WTC11 (cell line): Measurements from ENCODE around the gene SERPING1. TPM values are rescaled to one million over a fixed set of nuclear protein-coding genes. Genes with fewer than 3 reads are reported as not detected.

Source experiments
- ARID4B ChIP-seq: sonication (generic); formaldehyde crosslinking; IDR thresholded peaks from 2 replicates; pipeline ENCODE4 v1.8.0; 2023; ENCODE audit warnings: missing genetic modification reagents, mild to moderate bottlenecking, borderline replicate concordance
- FOXK1 ChIP-seq: sonication (generic); formaldehyde crosslinking; IDR thresholded peaks from 2 replicates; pipeline ENCODE4 v1.8.0; 2022; ENCODE audit warnings: mild to moderate bottlenecking, moderate library complexity, missing genetic modification reagents
- FOXP1 ChIP-seq: sonication (generic); formaldehyde crosslinking; IDR thresholded peaks from 2 replicates; pipeline ENCODE4 v1.8.0; 2022; ENCODE audit warnings: missing genetic modification reagents, mild to moderate bottlenecking, moderate library complexity, borderline replicate concordance
- FOXP4 ChIP-seq: sonication (generic); formaldehyde crosslinking; IDR thresholded peaks from 2 replicates; pipeline ENCODE4 v1.8.0; 2022; ENCODE audit warnings: mild to moderate bottlenecking, missing genetic modification reagents
- HMGA2 ChIP-seq: fragments of 250-450 bp; sonication (Bioruptor Pico); IDR thresholded peaks from 2 replicates; pipeline ENCODE4 v1.4.0; 2021; ENCODE audit warnings: mild to moderate bottlenecking, moderate library complexity
- IRF2 ChIP-seq: sonication (generic); formaldehyde crosslinking; IDR thresholded peaks from 2 replicates; pipeline ENCODE4 v1.8.0; 2022; ENCODE audit warnings: low read depth, missing genetic modification reagents, borderline replicate concordance
- JUN ChIP-seq: sonication (generic); formaldehyde crosslinking; IDR thresholded peaks from 2 replicates; pipeline ENCODE4 v1.8.0; 2023; ENCODE audit warnings: mild to moderate bottlenecking, missing genetic modification reagents
- MXD4 ChIP-seq: fragments of 250-450 bp; sonication (Bioruptor Pico); IDR thresholded peaks from 2 replicates; pipeline ENCODE4 v1.8.0; 2021; ENCODE audit warnings: mild to moderate bottlenecking, moderate library complexity, borderline replicate concordance
- MYBL2 ChIP-seq: sonication (generic); formaldehyde crosslinking; IDR thresholded peaks from 2 replicates; pipeline ENCODE4 v1.8.1; 2023; ENCODE audit warnings: mild to moderate bottlenecking, moderate library complexity, missing genetic modification reagents
- NR3C1 ChIP-seq: sonication (generic); formaldehyde crosslinking; conservative IDR thresholded peaks from 2 replicates; pipeline ENCODE4 v1.8.1; 2023; ENCODE audit warnings: low read depth, mild to moderate bottlenecking, missing genetic modification reagents
- SP1 ChIP-seq: sonication (generic); formaldehyde crosslinking; conservative IDR thresholded peaks from 2 replicates; pipeline ENCODE4 v1.8.1; 2022; ENCODE audit warnings: missing genetic modification reagents
- STAT6 ChIP-seq: sonication (generic); formaldehyde crosslinking; conservative IDR thresholded peaks from 2 replicates; pipeline ENCODE4 v1.8.1; 2023; ENCODE audit warnings: mild to moderate bottlenecking, low read depth, missing genetic modification reagents, moderate library complexity
- TCF7 ChIP-seq: sonication (generic); formaldehyde crosslinking; IDR thresholded peaks from 2 replicates; pipeline ENCODE4 v1.8.0; 2022; ENCODE audit warnings: mild to moderate bottlenecking, low read depth, missing genetic modification reagents, moderate library complexity
- TEAD4 ChIP-seq: sonication (generic); formaldehyde crosslinking; IDR thresholded peaks from 2 replicates; pipeline ENCODE4 v1.8.0; 2022; ENCODE audit warnings: mild to moderate bottlenecking, missing genetic modification reagents
- TP53 ChIP-seq: sonication (generic); formaldehyde crosslinking; IDR thresholded peaks from 2 replicates; pipeline ENCODE4 v1.8.1; 2023; ENCODE audit warnings: mild to moderate bottlenecking, missing genetic modification reagents
- USF1 ChIP-seq: sonication (generic); formaldehyde crosslinking; IDR thresholded peaks from 2 replicates; pipeline ENCODE4 v1.8.0; 2022; ENCODE audit warnings: mild to moderate bottlenecking, missing genetic modification reagents
- ZNF263 ChIP-seq: sonication (generic); formaldehyde crosslinking; IDR thresholded peaks from 2 replicates; pipeline ENCODE4 v1.8.1; 2022; ENCODE audit warnings: low read depth, mild to moderate bottlenecking, moderate library complexity, missing genetic modification reagents
- ZNF416 ChIP-seq: fragments of 250-450 bp; sonication (Bioruptor Pico); IDR thresholded peaks from 2 replicates; pipeline ENCODE4 v1.9.0; 2021; ENCODE audit warnings: mild to moderate bottlenecking, inconsistent platforms
- total RNA-seq: library from RNA; stranded (reverse); gene quantifications from 3 replicates; pipeline ENCODE4 v1.2.3, GENCODE V29; 2021
- TF ChIP-seq, protein P1 (sequence below): fragments of 250-450 bp; sonication (Bioruptor Pico); conservative IDR thresholded peaks from 2 replicates; pipeline ENCODE4 v1.9.0; 2021; ENCODE audit warnings: mild to moderate bottlenecking
- TF ChIP-seq, protein P2 (sequence below): fragments of 250-450 bp; sonication (Bioruptor Pico); IDR thresholded peaks from 2 replicates; pipeline ENCODE4 v1.9.0; 2021; ENCODE audit warnings: moderate library complexity, mild to moderate bottlenecking, inconsistent platforms, borderline replicate concordance

The SERPING1 gene
- total RNA-seq, 1 experiment from 2014 or later: 49.1 TPM

DNA sequence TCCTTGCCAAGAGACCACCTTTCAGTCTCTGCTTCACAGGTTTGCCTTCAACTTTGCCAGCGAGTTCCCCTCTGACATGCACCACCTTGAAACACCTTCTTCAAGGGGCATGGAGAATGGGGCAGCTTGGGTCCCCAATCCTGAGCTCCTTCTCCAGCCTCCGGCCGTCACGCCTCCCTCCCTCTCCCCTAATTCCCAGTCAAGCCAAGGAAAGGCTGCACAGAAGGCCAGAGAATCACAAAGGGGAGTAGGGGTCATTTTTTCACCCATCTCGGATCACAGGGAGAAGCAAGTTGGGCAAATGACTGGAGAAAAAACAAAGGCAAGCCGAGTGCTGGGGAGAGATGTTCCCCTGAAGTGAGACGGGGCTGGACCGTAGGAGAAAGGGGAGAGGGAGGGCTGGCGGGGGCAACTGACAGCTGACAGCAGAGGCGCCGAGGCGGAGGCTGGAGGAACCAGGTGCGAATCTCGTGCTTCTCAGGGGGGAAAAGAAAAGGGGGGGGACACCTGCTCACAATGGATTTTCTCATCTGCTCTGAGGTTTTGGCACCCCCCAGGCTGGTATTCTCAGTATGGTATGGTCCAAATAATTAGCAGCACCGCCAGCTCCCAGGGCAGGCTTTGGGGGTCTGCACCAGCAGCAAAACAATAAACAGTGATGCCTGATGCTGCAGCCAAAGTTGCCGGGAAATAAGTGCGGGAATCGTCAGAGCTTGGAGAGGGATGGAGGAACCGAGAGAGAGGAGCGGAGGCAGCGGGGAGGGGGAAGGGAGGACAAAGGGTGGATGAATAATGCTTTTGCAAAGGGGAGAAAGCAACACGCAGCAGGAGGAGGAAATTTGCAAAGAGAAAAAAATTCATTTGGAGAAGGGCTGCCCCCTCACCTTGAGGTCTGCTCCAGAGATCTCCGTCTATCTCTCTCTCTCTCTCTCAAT lies 51.6 kb downstream of the SERPING1 start (continued):
- TF ChIP-seq FOXP4 (CRISPR knock-in tag) (no peak), MYBL2 (no peak; the same call in 1 of the 2 replicates), IRF2 (CRISPR knock-in tag) (no peak), STAT6 (no peak), HMGA2 (CRISPR knock-in tag) (no peak), ARID4B (CRISPR knock-in tag) (0 out of 2 replicates have a peak, but pooled peaks have one; percentile 49), TCF7 (CRISPR knock-in tag) (no peak), TP53 (CRISPR knock-in tag) (no peak), ZNF416 (peak; percentile 97), USF1 (CRISPR knock-in tag) (no peak), JUN (CRISPR knock-in tag) (no peak), FOXK1 (CRISPR knock-in tag) (no peak; the same call in 1 of the 2 replicates), MXD4 (CRISPR knock-in tag) (no peak), NR3C1 (no peak), SP1 (CRISPR knock-in tag) (no peak; the same call in 1 of the 2 replicates), TEAD4 (no peak), FOXP1 (CRISPR knock-in tag) (no peak; the same call in 1 of the 2 replicates), ZNF263 (CRISPR knock-in tag) (no peak)
- TF ChIP-seq, protein P1, sequence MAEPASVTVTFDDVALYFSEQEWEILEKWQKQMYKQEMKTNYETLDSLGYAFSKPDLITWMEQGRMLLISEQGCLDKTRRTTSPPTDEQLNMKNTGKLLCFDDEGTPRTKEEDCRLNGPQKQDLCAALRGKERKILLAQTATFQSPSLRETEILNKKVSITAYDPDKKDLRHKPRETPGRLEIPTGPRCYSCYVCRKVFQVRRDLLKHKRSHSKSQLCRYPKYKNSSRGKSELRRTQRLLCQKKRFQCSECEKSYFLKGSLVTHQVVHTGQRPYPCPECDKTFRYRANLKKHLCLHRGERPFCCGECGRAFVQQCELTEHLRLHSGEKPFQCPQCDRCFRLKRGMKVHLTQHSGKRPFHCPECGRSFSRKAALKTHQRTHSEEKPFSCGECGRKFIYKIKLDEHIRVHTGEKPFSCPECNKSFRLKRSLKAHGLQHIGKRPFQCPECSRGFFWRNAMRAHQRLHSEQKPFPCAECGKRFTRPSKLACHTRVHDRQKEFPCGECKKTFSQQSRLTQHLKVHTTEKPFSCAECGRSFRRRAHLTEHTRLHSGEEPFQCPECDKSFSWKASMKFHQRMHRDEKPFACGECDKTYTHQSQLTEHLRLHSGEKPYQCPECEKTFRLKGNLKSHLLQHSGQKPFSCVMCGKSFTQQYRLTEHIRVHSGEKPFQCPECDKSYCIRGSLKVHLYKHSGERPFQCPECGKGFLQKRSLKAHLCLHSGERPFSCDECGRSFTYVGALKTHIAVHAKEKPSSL (CRISPR knock-in tag): peak; percentile 92
- TF ChIP-seq, protein P2, sequence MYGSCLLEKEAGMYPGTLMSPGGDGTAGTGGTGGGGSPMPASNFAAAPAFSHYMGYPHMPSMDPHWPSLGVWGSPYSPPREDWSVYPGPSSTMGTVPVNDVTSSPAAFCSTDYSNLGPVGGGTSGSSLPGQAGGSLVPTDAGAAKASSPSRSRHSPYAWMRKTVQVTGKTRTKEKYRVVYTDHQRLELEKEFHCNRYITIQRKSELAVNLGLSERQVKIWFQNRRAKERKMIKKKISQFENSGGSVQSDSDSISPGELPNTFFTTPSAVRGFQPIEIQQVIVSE (CRISPR knock-in tag): peak; percentile 69; the same call in 1 of the 2 replicates
